Middle frontal gyrus (tissue), 1 donor: ENCODE measurements around the gene KDM4C.
A peak's percentile ranks its signal among the peaks of the same experiment; 100 is the strongest.
"Not testable (repeated sequence)": the region's sequence is repeated elsewhere in the genome, so short reads cannot be mapped to it uniquely, and the experiment has no call there.

Experiments
- DNase-seq: peaks from one replicate; pipeline ENCODE4 v3.0.0-alpha.2; 2015; ENCODE audit warnings: low spot score; ENCODE audit errors: extremely low spot score

The KDM4C gene

DNA sequence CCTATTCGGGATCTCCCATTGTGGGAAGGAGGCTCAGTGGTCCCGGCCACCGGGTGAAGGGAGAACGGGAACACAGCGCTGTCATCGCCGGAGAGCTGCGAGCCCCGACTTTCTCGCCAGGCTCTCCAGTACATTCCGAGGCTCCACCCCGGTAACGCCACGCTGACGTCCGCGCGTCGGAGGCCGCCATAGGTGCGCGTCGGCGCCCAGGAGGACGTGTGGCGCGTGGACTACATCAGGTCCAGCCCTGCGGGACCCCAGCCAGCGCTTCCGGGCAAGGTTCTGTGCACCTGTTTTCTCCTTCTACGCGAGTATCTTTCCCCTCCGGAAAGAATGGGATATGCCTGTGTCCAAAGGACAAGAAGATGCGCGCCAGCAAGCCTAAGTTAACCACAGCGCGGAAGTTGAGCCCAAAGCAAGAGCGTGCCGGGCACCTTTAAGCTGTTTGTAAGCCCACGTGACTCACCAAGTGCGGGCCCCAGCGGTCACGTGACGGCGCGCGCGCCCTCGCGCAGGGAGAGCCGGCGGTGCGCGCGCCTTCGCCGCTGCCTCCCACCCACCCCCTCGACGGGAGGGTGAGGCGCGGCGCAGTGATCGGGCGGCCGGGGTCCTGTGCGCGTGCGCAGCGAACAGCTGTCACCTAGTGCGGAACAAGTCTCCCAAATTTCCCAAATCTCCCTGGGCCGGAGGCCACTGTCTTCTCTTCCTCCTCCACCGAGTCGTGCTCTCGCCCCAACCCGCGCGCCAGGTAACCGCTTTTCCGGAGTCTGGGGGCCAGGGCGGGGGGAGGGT is at the start of gene KDM4C:
KDM4C (plus strand) TSS at position 518 of the 792 bp plus-strand sequence. CDS start 35,016 bp downstream, outside the sequence.
- DNase-seq = peak; percentile 93

- DNase-seq = no peak
Measured at GRCh38 chr9:6708732-6709131, 49.0 kb upstream of the KDM4C start.

DNA sequence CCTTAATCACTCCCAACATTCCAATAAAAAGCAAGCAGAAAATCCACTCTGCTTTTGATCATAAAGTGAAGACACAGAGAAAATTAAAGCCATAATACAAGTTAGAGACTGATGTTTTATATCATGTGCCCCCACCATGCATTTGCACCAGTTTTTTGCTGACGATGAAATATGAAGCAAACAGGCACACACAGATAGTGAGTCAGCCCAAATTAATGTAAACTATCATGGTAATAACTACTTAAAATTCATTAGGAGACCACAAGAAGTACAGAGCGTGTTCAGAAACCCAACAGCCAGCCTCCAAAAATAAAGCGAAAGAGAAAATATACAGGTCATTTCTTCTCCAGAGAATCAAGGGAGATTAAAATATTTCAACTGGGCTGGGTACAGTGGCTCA is 46.4 kb upstream of the KDM4C start:
- DNase-seq = no peak

DNA sequence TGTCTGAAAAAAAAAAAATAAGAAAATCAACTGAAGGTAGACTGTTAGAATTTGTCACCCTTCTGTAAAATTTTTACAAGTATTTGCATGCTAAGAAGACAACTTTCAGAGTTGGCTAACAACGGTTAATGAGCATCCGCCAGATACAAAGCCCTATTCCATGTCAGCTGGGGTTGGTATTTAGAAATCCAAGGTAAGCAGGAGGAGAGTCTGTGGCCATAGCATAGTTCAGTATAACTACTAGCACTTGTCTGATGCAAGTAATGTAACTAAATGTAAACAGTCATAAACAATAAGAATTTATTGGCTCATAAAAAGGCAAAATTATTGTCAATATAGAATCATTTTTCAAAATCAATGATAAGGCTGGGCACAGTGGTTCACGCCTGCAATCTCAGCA is 45.7 kb upstream of the KDM4C start:
- no peak for DNase-seq

DNA sequence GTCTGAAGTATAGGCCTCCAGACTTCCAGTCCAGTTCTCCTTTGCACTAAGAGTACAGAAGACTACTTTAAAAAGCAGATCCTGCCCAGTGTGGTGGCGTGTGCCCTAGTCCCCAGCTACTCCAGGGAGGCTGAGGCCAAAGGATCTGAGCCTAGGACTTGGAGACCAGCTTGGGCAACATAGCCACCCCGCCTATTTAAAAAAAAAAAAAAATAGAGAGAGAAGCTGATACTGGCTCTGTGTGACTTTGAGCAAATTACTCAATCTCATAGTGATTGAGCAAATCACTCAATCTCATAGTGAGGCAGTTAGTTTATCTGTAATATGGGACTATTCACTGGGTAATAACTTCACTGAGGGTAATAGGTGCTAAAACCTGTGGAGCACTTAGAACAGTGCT is 43.6 kb upstream of the KDM4C start:
- DNase-seq = no peak

- not testable (repeated sequence) for DNase-seq
Measured at GRCh38 chr9:6715153-6715754, 42.5 kb upstream of the KDM4C start.

GRCh38 chr9:6715755-6716643 is 41.8 kb upstream of the KDM4C start:
- no peak for DNase-seq

DNA sequence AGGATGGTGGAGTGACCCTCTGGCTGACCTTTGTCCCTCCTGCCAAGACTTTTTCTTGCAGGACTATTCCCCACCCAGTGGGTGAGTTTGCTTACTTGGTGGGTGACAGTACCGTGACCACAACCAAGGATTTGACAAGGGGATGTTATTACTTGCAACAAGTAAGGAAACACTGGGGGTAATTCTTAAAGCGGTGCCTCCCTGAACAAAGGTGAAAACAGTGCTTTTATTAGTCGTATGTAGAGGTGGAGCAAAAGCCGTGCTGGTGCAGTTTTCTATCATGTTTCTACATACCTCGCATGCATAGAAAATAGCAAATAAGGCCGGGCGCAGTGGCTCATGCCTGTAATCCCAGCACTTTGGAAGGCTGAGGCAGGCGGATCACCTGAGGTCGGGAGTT is 41.0 kb upstream of the KDM4C start:
- no peak for DNase-seq

- no peak for DNase-seq
Measured at GRCh38 chr9:6723881-6724420, 33.8 kb upstream of the KDM4C start.

- no peak for DNase-seq
Measured at GRCh38 chr9:6733257-6733656, 24.5 kb upstream of the KDM4C start.

- DNase-seq = no peak
Measured at GRCh38 chr9:6733831-6734230, 23.9 kb upstream of the KDM4C start.

DNA sequence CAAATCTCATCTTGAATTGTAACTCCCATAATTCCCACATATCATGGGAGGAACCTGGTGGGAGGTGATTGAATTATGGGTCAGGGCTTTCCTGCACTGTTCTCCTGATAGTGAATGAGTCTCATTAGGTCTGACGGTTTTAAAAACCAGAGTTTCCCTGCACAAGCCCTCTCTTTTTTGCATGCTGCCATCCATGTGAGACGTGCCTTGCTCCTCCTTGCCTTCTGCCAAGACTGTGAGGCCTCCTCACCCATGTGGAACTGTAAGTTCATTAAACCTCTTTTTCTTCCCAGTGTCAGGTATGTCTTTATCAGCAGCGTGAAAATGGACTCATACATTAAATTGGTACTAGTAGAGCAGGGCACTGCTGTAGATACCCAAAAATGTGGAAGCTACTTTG is 22.4 kb upstream of the KDM4C start:
- DNase-seq = no peak

- DNase-seq = no peak
Measured at GRCh38 chr9:6739218-6739617, 18.6 kb upstream of the KDM4C start.

- DNase-seq = not testable (repeated sequence)
Measured at GRCh38 chr9:6748861-6749260, 8.9 kb upstream of the KDM4C start.

DNA sequence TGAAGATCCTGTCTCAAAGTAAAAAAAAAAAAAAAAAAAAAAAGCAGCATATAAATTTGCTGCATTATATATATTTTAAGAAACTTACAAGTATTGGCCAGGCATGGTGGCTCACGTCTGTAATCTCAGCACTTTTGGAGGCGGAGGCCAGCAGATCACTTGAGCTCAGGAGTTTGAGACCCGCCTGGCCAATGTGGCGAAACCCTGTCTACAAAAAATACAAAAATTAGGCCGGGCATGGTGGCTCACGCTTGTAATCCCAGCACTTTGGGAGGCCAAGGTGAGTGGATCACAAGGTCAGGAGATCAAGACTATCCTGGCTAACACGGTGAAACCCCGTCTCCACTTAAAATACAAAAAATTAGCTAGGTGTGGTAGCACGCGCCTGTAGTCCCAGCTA is 2.9 kb upstream of the KDM4C start:
- not testable (repeated sequence) for DNase-seq

DNA sequence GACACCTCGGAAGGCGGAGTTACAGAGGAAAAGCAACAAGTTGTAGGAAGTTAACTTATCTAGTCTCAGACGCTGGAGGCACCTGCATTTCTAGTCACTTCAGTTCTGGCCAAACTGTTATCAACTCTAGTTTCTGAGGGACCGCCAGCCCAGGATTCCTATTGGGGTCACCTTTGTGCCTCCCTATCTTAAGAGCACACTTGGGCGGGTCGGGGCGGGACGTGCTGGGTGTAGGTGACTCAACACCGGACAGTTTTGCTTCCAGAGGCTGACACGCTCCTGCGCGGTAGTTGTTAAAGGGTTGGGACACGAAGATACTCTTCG is 679 bp upstream of the KDM4C start:
- DNase-seq = no peak

- no peak for DNase-seq
Measured at GRCh38 chr9:6758248-6758497, 400 bp downstream of the KDM4C start.

DNA sequence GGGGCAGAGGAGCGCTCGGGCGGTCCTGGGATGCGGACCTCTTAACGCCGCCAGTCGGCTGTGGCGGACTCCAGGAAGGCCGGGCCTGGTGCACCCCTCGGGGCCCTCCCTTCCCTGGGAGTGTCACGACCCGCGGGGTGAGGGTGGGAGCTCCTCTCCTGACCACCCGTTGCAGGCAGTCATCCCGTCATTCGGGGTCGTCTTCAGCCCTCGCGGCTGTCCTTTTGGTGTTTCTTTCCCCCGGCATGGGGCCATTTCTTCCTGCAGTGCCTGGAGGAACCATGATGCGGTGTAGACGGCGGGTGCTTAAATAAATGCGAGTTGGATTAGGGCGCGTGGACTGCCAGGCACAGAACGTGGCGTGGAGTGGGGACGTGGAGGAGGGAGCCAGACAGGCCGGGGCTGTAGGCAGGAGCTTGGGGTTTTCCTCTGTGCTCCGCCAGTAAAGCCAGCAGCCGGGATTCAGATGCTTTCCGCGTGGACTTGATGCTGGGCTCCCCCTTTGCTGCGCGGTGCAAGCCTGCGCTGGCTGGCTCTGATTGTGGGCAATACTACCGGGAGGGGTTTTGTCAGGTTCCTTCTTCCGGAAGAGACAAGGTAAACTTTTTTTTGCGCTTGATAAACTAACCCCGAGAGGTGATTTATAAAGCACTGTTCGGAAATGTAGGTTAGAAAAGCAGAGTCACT is 868 bp downstream of the KDM4C start:
- no peak for DNase-seq

GRCh38 chr9:6759185-6759977 is 1.6 kb downstream of the KDM4C start:
- DNase-seq = no peak

DNA sequence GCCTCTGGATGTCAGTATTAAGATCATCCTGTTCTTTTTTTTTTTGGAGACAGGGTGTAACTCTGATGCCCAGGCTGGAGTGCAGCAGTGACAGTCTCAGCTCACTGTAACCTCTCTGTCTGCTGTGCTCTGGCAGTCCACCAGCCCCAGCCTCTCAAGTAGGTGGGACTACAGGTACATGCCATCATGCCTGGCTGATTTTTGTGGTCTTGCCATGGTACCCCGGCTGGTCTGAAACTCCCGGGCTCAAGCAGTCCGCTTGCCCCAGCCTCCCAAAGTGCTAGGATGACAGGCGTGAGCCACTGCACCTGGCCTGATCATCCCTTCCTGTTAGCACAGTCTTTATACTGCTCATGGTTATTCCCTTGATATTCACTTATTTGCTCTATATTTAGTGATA is 3.5 kb downstream of the KDM4C start:
- no peak for DNase-seq

DNA sequence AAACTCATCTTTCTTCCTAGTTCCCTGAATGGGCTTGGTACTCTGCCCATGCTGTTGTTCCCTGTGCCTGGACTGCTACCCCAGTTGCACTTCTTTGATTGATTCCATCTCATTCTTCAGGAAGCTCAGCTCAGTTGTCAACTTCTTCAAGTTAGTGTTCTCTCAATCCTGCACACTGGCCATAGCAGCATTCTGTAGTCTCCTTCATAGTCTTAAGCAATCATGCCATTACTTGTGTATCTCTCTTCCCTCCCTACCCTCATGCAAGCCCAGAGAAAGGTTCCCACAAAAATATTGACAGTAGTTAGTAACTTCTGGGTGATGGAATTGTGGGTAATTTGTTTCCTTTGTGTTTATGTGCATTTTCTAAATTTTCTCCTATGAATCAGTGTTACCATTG is 5.5 kb downstream of the KDM4C start:
- no peak for DNase-seq
